HG03342 (cell line): ENCODE measurements around the gene HOXB13.
A peak's percentile ranks its signal among the peaks of the same experiment; 100 is the strongest.

Experiments
- ATAC-seq: cut with Tn5 transposase; IDR thresholded peaks from one replicate; pipeline ENCODE4 v1.9.1; 2021; ENCODE audit warnings: mild to moderate bottlenecking, moderate library complexity; ENCODE audit not compliant: unreplicated experiment

HOXB13 gene

DNA sequence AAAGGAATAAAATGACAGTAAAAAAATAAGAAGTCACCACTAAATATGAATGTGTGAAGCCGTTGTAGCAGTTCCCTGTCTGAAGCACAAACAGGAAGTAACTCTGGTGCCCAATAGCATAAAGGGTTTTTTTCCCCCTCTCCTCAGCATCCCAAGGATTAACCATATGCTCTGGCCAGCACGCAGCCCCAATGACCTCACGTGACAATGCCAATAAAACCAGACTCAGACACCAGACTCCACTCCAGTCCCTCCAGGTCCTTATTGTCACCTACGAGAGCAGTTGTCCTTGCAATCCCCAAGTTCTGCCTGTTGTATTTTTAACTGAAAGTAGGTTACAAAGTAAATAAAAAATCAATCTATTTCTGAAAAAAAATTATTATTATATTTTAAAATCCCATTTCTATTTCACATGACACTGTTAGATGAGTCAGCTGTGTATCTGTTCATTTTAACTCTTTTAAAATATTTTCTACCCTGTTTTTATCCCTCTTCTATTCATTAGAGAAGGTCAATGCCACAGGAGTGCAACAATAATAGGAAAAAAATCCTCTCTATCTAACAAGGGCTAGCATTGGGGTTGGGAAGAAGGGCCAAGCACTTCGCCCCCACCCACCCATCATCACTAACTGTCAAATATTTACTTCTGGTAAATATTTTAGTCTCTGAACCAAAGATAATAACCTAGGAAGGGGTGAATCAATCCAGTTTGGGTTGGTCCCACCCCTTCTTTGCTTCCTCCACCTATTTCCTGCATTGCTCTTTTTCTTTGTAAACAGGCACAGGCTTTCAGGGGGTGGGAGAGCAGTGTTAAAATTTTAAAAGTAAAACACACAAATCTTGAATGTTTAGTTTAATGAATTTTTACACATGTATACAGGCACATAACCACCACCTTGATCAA lies 12.8 kb downstream of the HOXB13 start:
- no peak for ATAC-seq

GRCh38 chr17:48711128-48711527 lies 17.4 kb downstream of the HOXB13 start:
- ATAC-seq, result no peak

- ATAC-seq, result no peak
These were observed 23.9 kb downstream of the HOXB13 start for GRCh38 chr17:48704361-48705248.

DNA sequence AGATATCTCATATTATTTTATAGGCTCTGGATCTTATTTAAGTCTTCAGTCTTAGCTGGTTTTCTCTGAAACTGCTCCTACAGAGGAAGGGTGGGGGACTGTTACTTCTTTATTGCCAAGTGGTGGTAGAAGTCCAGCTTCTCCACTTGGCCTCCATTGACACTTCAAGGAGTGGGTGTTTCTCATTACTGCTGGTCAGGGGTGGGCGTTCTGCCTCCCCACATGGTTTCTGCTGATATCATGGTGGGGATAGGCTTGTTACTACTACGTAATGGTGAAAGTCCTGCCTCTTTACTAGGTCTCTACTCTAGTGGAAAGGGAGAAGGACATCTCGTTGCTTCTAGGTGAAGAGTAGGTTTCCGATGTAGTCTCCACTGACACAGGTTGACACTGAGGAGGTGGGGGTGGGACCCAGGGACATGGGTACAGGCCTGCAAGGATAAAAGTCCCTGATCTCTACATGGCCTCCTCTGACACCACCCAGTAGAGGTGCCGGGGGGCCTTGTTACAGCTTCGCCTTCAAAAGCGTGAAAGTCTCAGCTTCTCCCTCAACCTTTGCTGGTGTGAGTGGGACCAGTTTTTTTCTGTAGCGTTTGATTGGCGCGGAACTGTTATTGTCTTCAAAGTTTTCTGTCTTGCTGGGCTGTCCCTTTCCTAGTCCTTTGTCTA lies 26.6 kb downstream of the HOXB13 start:
- no peak for ATAC-seq

DNA sequence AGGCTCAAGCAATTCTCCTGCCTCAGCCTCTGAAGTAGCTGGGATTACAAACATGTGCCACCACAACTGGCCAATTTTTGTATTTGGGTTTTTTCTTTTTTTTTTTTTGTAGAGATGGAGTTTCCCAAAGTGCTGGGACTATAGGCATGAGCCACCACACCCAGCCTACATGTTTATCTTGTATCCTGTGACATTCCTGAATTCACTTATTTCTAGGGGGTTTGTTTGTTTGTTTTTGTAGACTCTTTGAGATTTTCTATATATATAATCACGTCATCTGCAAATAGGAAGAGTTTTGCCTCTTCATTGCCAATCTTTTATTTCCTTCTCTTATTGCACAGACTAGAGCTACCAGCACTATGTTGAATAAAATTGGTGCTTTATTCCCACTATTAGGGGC lies 35.4 kb downstream of the HOXB13 start:
- no peak for ATAC-seq

DNA sequence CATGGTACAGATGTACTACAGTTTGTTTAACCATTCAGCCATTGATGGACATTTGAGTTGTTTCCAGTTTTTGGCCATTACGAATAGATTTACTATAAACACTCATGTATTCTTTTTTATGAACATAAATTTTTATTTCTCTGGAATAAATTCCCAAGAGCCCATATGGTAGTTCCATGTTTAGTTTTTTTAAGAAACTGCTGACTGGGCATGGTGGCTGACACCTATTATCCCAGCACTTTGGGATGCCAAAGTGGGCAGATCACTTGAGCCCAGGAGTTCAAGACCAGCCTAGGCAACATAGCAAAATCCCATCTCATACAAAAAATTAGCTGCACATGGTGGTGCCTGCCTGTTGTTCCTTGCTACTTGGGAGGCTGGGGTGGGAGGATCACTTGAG lies 36.5 kb downstream of the HOXB13 start:
- no peak for ATAC-seq

DNA sequence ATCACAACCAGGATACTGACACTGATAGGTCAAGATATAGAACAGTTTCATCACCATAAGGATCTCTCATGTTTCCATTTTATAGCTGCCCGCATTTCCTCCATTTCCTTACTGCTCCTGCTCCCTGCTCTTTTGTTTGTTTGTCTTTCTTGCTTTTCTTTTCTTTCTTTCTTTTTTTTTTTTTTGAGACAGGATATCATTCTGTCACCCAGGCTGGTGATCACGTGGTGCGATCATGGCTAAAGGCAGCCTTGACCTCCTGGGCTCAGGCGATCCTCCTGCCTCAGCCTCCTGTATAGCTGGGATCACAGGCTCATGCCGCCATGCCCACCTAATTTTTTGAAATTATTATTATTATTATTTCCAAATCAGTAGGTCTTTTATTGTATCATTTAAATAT lies 37.9 kb downstream of the HOXB13 start:
- ATAC-seq, result no peak

GRCh38 chr17:48681609-48682008 lies 46.9 kb downstream of the HOXB13 start:
- no peak for ATAC-seq

- ATAC-seq, result no peak
These were observed 49.0 kb downstream of the HOXB13 start for GRCh38 chr17:48679385-48680096.

DNA sequence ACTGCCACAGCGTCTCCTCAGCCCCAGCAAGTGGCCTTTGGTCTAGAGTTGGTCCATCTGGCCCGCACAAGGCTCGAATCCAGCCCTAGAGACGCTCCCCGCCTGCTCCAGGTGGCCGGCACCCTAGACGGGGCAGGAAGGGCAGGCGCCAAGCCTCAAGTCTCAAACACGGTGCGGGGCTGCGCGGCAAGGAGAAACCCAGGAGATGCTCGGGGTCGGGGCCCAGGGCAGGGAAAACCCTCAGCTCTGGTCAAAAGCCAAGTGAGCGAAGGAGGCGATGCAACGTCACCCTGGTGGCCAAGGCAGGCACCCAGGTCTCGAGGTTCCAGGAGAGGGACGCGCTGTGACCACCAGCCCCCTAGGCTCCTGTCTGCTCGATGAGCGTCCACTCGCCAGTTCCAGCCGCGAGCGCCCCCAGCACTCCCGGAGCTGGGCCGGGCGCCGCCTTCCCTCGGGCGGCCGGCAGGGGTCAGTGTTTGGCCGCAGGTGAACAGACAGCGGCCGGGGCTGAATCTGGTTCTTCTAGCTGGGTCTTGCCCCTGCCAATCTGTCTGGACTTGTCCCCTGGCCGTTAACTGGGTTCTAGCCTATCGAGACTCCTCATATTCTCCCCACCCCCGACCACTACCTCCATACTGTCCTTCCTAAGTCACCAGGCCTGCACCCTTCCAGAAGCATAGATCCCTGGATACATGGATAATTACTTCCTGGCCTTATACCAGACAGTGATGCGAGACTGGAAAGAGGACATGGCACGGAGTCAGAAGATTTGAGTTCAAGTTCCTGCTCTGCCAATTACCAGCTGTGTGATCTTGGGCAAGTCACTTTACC lies 50.2 kb downstream of the HOXB13 start:
- peak; percentile 57 for ATAC-seq

- no peak for ATAC-seq
These were observed 51.5 kb downstream of the HOXB13 start for GRCh38 chr17:48676963-48677558.
